ENCODE data around the gene TCERG1L.

TCERG1L gene

GRCh38 chr10:131207176-131207575, 104.3 kb downstream of the TCERG1L start:
- DNase-seq: no peak

DNA sequence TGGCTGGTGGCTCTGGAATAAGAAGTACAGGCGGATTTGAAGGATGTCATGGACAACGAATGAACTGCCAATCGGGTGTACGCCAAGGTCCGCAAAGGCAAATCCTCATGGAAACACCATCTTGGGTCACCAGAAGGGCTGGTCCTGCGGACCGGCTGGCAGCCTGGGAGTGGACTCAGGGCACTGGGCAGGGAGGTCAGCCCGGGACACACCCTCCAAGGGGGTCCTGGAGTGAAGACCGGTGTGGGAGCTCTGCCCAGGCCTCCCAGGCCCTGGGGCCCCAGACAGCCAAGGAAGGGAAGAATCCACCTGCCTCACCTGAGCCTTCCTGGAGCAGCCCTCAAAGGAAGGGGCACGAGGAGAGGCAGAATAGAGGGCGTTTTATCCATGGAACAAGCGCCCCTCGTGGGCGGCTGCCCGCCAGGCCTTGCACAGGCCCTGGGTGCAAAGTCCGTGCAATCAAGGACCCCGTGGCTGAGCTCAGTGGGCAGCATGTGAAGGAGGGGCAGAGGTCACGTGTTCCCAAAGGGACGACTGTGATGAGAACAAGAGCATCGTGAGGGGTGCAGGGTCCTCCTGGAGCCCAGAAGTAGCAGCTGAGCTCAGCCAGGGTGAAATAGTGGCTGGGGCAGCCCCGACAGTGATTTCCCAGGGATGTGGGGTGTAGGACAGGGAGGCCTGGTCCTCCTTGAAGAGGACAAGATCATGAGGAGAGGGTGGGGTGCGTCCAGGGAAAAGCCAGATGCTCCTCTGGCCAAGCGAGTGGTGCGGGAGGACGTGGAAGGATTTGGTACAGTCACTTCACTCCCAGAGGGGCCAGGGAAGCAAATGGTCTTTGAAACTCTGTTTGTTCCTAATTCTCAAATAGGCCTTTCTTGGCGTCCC, 105.2 kb downstream of the TCERG1L start:
- DNase-seq: no peak

DNA sequence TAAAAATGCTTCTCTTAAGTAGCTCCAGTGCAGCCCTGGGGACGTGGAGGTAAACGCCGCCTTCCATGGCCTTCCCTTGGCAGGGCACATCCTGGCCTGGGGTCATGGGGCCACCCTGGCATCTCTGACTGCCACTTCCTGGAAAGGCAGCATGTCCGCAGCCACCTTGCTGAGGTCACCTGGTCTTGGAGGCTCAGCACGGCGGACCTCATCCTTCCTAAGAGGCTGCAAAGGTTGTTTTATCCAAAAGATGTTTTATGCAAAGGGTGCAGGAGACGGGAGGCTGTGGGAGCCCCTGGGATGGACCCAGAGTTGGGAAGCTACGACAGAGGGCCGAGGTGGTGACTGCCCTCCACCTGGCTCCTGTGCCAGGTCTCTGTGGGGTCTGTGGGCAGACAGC, 106.0 kb downstream of the TCERG1L start:
- DNase-seq: no peak

- no peak for DNase-seq
Measured at GRCh38 chr10:131204406-131205152, 106.9 kb downstream of the TCERG1L start.

- no peak for DNase-seq
Measured at GRCh38 chr10:131203456-131204357, 107.8 kb downstream of the TCERG1L start.

- no peak for DNase-seq
Measured at GRCh38 chr10:131202990-131203389, 108.5 kb downstream of the TCERG1L start.

DNA sequence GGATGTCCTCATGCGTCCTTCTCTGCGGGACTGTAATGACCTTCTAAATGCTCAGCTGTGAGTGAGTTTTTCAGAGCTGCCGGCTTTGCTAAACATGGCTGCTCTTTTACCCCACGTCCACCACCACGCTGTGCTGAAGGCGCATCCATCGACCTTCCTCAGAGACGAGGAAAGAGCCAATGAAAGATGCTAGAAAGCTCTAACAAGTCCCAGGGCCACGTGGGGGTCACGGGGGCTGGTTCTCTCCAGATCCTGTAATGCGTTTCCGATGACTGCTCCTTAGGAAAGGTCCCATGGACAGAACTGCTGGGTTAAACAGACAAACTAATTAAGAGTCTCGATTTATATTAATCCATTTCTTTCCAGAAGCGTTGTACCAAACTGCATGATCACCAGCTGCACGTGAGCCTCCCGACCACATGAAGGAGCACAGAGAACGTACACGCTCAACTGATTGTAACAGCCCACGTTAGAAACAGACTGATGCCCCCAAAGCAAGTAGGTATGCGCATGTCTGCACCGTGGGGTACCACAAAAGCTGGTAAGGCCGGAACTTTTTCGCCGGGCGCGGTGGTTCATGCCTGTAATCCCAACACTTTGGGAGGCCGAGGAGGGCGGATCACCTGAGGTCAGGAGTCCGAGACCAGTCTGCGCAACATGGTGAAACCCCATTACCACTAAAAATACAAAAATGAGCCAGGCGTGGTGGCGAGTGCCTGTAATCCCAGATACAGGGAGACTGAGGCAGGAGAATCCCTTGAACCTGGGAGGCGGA, 109.6 kb downstream of the TCERG1L start:
- DNase-seq: no peak

DNA sequence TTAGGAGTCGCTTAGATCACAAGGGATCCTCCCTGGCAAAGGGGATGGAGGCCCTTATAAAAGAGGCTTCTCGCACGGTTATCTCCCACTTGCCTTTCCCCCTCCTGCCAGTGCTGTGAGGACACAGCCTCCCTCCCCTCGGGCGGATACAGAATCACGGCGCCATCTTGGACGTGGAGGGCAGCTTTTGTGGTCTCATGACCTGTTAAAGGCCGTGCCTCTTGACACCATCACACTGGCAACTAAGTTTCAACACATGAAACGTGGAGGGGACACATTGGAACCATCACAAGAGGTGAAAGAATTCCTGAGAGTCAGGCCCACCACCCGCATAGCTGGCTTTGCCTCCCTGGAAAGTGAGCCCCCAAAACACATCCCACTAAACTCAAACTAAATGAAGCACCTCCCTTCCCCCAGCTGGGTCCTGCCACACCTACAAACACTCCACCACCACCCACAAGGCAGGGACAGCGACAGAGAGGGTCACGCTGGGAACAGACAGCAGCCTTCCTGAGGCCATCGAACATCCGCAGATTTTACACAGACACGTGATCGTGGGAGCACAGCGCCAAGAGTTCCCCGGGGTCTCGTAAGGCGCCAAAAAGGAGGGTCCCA, 110.6 kb downstream of the TCERG1L start:
- DNase-seq: no peak

- DNase-seq: no peak
Measured at GRCh38 chr10:131199646-131200045, 111.9 kb downstream of the TCERG1L start.

DNA sequence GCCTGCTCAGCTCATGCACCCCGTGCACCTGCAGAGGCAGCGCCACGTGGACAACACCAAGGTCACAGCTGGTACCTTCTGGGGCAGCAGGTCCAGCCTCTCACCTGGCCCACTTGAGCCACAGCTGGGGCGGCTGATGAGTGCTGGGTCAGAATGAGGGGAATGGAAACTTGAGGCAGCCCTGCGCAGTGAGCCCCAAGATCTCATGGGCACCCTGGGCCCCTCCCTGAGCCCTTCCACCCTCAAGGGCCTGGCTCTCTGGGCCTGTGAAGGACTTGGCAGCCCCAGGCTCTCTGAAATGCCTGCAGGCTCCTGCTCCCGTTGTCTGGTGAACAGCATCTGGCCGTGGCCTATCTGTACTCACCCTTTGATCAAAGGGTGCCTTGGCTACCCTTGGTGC, 112.7 kb downstream of the TCERG1L start:
- DNase-seq: no peak

GRCh38 chr10:131198401-131198800, 113.1 kb downstream of the TCERG1L start:
- no peak for DNase-seq

DNA sequence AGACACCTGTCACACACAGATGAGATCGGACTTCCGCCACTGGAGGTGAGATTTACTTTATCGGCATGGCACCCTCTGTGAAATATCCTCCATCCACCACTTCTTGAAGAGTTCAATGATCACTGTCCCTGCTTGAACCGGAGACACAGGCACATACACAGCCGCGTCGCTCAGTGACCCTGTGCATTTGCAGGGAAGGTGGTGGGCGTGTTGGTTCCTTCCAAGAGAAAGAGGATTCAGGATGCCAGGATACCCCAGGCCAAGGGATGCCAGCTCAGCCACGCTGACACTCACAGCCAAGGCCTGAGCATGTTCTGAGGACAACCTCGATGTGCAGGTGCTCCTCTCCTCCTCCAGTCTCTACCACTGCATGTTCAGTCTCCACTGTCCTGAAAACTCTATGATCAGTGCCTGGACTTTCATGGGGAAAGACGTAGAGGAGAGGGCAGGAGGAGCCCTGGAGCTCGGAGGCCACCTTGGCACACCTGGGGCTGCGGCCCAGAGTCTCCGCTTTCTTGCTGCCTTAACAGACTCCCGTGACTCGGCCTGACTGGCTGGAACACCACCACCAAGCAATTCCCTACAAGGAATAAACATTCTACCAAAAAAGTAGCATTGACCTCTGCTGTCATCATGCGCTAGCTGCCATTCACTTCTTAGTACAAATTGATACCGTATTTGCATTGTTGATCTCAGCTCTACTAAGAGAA, 115.2 kb downstream of the TCERG1L start:
- no peak for DNase-seq

GRCh38 chr10:131195558-131196159, 115.9 kb downstream of the TCERG1L start:
- DNase-seq: no peak

- DNase-seq: no peak
Measured at GRCh38 chr10:131195116-131195515, 116.4 kb downstream of the TCERG1L start.

- DNase-seq: no peak
Measured at GRCh38 chr10:131193923-131194322, 117.6 kb downstream of the TCERG1L start.

DNA sequence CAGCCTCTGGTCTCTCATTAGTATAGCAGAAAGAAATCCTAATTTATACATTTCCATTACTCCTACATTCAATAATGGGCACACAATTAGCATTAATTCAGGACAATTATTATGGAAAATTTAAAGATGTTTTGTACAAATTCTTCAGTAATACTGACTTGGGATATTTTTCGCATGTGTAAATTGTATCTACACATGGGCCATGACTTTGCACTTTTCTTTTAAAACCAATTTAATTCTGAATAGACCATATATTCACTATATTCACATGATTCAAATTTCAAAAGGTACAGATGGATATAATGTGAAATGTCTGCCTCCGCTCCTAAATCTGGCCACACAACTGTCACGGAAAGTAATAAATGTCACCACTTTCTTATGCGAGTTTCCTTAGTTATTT, 123.0 kb downstream of the TCERG1L start:
- no peak for DNase-seq

DNA sequence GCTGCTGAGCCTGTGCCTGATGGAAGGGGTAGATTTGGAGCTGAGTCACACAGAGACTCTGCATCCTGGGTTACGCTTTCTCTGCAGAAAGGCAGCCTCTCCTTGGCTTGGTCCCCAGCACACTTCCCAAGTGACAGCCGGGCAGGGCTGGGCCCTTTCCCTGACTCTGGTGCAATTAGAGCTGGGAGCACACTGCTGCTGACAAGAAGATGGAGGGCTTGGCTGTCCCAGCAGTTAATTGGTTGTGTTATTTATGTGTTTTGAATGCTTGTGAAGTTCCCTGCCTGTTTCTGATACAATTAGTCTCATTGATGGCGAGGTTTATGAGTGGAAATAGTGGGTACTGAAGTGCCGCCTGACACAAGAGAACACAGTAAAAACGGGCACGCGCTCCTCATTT, 123.6 kb downstream of the TCERG1L start:
- DNase-seq: no peak

- DNase-seq: no peak
Measured at GRCh38 chr10:131187274-131187673, 124.2 kb downstream of the TCERG1L start.

DNA sequence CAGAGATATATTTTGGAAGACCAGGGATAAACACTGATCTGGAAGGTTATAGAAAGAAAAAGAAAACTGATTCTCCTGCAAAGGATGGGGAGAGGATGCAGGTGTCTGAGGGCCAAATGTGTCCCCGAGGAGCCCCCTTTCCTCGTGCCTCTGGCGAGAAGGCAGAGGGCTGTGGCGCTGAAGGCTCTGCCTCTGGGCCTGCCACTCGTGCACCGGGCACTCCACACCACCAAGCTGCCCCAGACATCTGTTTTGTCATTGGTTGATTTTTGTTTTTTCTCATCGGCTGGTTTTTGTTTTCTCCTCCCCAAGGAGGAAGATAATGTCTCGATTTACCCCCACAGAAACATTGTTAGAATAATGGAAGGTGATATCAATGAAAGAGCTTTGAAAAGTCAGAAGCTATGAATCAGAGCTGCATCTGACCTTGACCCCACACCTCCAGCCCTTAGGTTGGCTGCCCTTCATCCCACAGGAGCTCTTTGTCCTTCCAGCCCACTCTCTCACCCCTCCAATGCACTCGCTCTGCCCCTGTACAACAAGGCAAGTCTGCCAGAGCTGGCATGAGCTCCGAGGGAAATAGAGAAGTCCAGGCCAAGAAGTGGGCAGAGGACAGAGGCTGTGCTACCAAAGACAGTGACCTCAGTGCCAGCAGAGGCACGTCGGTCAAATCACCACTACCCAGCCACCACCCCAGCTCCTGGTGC, 124.8 kb downstream of the TCERG1L start:
- DNase-seq: no peak

DNA sequence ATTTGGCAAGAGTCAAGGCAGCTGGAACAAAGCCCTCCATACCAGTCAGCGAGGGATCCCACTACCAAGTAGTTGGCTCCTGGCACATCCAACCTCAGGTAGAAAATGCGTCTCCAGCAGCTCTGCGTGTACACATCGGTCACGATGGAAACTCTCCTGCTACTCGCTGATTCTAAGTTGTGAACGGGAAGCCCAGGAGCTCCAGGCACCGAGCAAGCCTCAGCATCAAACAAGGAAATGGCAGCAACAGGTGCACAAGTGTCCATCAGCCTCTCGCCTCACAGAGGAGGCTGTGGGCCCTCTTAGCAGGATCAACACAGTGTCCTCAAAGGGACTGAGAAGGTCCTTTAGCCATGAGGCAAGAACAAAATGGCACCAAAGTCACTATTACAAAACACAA, 127.0 kb downstream of the TCERG1L start:
- no peak for DNase-seq
